Stimulated activated CD8-positive, alpha-beta memory T cell treated with anti-CD3 and anti-CD28 coated beads, Interleukin-15, amount 100 ng/mL, for 24 hours (primary cell): ENCODE results near the gene CRIM1.

Experiments
- DNase-seq: peaks from one replicate; pipeline ENCODE4 v3.0.0-alpha.2; 2020; ENCODE audit warnings: low read depth

The CRIM1 gene

DNA sequence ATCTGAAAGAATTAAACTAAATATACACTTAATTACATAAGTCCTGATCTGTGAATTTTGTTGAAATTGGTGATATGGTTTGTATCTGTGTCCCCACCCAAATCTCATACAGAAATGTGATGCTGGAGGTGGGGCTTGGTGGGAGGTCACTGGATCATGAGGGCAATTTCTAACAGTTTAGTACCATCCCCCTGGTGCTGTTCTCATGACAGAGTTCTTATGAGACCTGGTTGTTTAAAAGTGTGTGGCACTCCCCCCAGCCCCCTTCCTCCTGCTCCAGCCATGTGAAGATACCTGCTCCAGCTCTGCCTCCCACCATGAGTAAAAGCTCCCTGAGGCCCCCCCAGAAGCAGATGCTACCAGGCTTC is 223.7 kb downstream of the CRIM1 start:
- DNase-seq, result no peak

DNA sequence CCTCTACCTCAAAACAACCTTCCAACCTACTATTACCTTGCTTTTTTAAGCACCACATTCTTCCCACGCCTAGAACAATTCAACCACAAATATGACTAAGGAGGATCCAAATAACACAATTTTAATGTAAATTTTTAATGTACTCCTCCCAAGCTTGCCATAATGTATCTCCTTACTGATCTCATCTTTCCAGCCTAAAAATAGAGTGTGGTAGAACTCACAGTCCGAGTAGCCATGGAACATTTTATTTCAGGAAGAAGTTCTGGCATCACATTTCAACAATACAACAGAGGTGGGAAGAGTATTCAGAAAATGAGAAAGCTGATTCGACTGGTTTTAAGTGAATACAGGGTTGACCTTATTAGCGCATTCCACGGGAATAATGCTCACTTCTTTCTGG is 227.0 kb downstream of the CRIM1 start:
- no peak for DNase-seq

DNA sequence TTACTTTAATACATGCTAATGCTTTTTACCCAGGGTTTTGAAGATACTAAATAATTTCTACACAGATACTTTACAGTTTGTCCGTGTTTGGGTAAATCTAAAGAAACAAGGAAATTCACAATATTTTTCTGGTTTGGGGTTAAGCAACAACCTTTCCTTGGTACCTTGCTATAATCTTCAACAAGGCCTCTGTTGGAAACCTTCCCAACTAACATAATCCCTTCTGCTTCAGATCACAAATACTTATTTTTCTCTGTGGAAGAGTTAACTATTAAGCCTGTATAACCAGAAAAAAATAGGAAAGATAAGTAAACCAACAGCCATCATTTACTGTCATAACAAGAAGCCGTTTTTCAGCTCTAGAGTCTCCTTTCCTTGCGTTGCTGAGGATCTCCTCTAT is 227.4 kb downstream of the CRIM1 start:
- DNase-seq, result no peak

DNA sequence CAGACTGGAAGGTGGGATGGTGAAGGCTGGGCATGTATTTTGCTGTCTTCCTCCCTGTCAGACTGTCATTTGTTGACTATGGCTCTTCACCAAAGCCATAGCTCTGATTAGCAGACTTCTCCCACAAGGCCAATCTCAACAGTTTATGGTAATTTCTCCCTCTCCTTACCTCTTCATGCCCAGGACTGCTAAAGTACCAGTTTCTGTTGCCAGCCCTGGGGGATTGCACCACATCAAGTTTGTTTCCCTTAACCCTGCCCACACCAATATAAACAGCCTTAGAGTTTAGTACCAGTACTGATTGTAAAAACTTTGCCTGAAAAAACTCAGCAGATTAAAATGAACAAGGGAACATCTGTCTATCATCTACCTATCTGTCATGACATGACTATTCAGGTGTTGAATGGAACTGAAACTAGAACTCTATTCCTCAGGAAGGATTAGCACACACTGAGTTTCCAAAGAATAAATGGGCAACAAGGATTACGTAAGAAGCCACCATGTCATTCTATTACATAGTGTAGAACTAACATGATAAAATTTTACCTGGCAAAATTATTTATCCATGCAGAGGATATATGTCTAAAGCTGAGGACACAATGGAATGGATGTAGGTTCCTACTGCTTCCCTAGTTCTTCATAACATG is 228.7 kb downstream of the CRIM1 start:
- DNase-seq, result no peak

DNA sequence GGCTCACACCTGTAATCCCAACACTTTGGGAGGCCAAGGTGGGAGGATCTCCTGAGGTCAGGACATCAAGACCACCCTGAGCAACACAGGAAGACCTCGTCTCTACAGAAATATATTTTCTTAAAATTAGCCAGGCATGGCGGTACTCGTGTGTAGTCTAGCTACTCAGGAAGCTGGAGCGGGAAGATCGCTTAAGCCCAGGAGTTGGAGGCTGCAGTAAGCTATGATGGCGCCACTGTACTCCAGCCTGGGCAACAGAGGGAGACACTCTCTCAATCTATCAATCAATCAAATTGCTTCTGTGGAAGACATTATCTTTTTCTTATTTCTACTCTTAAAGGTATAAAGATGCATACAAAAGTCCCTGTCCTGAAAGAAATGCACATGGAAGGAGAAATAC is 231.1 kb downstream of the CRIM1 start:
- no peak for DNase-seq

DNA sequence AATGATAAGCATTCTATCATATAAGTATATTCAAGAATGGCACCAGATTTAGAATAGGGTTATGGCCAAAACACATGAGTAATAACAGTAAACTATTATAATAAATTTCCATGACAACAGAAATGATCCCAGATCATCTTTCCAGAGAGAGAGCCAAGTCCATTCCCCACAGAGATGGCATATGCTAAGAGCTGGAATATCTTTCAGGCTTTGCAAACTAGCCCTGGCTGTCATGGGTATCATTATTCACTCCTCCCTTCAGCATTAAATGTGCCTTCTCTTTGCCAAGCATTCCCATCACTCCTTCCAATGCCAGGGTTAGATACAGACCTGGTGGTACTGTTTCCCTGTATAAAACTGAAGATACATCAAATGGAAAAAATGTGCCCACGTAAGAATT is 231.5 kb downstream of the CRIM1 start:
- no peak for DNase-seq

DNA sequence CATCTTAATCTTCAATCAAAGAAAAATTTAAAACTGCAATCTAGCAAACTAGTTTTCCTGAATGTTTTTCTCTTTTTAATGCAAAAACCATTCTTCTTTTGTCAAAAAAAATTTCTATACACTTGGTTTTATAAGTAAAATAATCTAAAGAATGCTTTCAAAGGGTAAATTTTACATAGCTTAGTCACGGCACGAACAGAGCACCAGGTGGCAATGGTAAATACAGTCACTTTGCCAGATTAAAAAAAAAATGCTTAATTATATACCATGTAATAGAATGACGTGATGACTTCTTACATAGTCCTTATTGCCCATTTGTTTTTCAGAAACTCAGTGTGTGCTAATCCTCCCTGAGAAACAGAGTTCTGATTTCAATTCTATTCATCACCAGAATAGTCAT is 232.0 kb downstream of the CRIM1 start:
- DNase-seq, result no peak

DNA sequence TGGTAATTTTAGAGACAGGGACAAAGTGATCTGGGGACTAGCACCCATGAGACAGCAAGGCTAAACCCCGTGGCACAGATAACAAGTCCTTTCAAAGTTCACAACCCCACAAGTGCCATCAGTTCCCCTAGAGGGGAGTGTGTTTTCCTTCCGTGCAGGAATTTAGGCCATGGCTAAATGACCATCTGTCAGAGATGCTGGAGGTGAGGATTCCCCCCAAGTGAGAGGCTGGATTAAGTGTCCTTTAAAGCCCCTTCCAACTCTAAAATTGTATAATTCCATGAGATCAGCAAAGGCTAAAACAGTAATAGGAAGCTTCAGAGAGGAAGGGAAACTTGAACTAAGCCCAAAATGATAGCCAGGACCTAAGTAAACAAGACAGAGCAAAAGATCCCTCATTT is 233.7 kb downstream of the CRIM1 start:
- no peak for DNase-seq

DNA sequence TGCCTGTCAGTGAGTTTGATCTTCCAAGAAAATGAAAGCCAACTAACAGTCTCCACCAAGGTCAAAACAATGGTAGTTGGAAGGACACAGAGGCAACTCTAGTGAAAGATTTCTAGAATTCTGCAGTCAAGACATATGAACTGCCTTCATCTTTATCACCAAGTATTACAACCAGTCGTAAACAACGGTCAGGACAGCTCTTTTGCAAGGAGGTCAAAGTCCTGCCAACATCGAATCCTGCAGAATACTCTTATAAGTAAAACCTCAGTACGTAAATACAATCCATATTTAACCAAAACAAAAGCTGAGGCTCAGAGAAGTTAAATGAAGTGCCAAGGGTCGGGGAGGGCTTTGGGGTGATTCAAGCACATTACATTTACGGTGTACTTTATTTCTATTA is 239.3 kb downstream of the CRIM1 start:
- DNase-seq, result no peak

DNA sequence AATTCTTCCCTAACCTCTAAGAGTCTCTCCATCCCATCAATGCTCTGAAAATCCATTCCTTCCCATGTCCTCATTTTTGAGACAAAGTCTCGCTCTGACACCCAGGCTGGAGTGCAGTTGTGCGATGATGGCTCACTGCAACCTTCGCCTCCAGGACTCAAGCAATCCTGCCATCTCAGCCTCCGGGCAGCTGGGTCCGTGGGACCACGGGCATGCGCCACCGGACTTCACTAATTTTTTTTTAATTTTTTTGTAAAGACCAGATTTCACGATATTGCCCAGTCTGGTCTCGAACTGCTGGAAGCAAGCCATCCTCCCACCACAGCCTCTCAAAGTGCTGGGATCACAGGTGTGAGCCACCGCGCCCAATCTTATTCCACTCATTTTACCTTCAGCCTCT is 240.8 kb downstream of the CRIM1 start:
- DNase-seq, result no peak

DNA sequence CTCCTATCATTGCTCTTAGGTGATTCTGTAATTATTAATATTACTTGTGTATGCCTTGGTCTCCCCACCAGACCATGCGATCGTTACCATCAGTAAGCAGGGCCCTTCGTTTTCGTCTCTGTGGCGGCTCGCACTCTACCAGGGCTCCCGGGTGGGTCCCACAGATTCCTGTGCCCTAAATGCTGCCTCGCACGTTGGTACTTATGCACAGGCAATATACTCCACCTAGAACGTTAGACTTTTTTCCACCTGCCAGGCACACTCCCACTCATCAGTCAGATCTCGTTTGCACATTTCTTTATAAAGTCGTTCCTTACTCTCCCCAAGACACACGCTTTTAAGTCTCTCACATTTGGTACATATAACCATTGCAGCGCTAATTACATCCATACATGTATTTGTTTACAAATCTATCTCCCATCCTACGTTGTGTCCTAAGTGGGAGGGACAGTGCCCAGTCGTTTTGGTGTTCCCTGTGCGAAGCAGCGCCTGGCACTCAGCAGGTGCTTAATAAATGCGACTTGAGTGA is 241.5 kb downstream of the CRIM1 start:
- DNase-seq, result no peak

DNA sequence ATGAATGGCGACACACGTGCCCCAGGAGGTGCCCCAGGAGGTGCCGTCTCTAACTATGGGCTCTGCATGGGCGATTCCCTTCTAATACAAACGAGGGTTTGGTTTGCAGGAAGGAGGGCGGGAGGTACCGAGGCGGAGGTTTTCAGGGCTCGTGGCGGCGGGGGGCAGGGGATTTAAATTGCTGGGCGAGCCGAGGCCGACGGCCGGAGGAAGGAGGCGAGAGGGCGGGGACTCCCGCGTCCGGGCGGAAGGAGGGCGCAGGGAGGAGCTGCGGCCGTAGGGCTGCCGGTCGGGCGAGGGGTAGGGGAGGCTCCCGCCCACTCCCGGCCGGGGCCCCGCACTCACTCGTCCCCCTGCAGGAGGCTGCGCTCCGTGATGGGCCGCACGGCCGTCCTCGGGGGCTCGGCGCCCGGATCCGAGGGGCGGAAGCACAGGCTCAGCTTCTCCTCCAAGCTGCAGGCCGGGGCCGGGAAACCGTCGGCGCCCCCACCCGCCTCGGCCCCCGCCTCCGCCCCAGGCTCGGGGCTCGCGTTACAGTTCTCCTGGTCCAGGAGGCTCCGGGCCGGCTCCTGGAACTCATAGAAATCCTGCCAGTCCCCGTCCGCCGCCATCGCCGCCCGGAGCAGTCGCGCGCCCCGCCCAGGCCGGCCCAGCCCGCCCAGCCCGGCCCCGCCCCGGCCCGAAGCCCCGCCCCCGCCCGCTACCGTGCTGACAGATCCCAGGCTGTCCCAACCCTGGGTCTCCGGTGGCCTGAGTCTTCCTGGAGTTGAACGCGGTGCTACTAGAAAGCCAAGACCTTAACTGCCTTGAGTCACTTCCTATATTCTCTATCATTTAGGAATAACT is 242.2 kb downstream of the CRIM1 start, which contains the start of gene FEZ2:
FEZ2 (minus strand) TSS at position 637 of the 846 bp plus-strand sequence; CDS start at position 611, 26 bp downstream.
- DNase-seq, result peak; percentile 40
